ENCODE measurements around the gene G3BP1. TPM values are rescaled to one million over a fixed set of nuclear protein-coding genes. Genes with fewer than 3 reads are reported as not detected.

The G3BP1 gene
- total RNA-seq, 4 donors from 2014 or later, result 73.3 to 102 (median 89.1) TPM

DNA sequence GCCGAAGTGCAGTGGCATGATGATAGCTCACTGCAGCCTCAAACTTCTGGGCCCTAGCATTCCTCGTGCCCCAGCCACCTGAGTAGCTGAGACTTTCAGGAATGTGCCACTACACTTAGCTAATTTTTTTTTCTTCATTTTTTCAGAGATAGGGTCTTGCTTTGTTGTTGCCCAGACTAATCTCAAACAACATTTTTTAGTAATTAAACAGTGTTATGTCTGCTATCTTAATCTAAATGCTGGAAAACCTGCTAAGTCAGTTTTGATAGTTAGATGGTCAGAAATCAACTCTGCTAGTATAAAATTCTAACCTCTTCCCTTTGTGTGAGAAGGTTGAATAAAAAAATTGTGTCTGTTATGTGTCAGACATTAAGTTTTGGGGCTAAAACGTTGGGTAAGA is 12.4 kb downstream of the G3BP1 start:
- TF ChIP-seq POLR2AphosphoS5 (IDR thresholded peaks at IDR 0.05) (no peak), POLR2A (IDR thresholded peaks at IDR 0.05) (no peak), EP300 (IDR thresholded peaks at IDR 0.05) (no peak)
- TF ChIP-seq, protein P1, sequence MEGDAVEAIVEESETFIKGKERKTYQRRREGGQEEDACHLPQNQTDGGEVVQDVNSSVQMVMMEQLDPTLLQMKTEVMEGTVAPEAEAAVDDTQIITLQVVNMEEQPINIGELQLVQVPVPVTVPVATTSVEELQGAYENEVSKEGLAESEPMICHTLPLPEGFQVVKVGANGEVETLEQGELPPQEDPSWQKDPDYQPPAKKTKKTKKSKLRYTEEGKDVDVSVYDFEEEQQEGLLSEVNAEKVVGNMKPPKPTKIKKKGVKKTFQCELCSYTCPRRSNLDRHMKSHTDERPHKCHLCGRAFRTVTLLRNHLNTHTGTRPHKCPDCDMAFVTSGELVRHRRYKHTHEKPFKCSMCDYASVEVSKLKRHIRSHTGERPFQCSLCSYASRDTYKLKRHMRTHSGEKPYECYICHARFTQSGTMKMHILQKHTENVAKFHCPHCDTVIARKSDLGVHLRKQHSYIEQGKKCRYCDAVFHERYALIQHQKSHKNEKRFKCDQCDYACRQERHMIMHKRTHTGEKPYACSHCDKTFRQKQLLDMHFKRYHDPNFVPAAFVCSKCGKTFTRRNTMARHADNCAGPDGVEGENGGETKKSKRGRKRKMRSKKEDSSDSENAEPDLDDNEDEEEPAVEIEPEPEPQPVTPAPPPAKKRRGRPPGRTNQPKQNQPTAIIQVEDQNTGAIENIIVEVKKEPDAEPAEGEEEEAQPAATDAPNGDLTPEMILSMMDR (IDR thresholded peaks at IDR 0.05), result no peak
- H3K36me3 ChIP-seq, result peaks cover 0 to 24% of the 10 kb centered on the region in 2 donors
- ATAC-seq, result no peak
- H3K27me3 ChIP-seq, result no peaks in the 10 kb centered on the region
- WGBS, 2 donors (ENCODE audit: low coverage in 1 of 2), result 69% methylated on average over 3 of the region's 3 CpGs
- H3K4me3 ChIP-seq, result no peak overlapping the region
- H3K27ac ChIP-seq, result no peak overlapping the region
- no peaks in the 10 kb centered on the region for H3K9me3 ChIP-seq
- H3K4me1 ChIP-seq, result peaks cover 0 to 74% (median 17%) of the 10 kb centered on the region in 3 donors

DNA sequence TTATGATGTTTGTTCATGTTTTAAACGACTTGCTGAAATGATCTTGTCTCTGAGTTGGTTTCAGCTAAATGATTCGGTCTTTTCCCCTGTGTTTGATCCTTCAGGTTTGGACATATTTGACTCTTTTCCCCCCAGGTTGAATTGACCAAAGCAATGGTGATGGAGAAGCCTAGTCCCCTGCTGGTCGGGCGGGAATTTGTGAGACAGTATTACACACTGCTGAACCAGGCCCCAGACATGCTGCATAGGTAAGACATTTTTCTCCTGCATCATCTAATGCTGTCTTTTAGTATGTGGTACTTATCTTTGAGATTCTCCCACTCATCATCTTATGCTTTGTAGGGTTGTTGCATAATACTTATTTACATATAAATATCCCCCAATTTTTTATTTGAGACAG is 14.7 kb downstream of the G3BP1 start:
- no peak overlapping the region for H3K27ac ChIP-seq
- no peaks in the 10 kb centered on the region for H3K9me3 ChIP-seq
- no peak overlapping the region for H3K4me3 ChIP-seq
- no peaks in the 10 kb centered on the region for H3K27me3 ChIP-seq
- no peak for TF ChIP-seq POLR2A (IDR thresholded peaks at IDR 0.05)
- no peak for TF ChIP-seq POLR2AphosphoS5 (IDR thresholded peaks at IDR 0.05)
- TF ChIP-seq, protein P1 (IDR thresholded peaks at IDR 0.05), result no peak
- no peak for TF ChIP-seq EP300 (IDR thresholded peaks at IDR 0.05)
- no peak for ATAC-seq
- peaks cover 3 to 47% of the 10 kb centered on the region in 2 donors for H3K36me3 ChIP-seq
- WGBS, 2 donors (ENCODE audit: low coverage in 1 of 2), result 81 to 92% methylated on average over 2 to 4 of the region's 4 CpGs
- peaks cover 0 to 51% (median 6%) of the 10 kb centered on the region in 3 donors for H3K4me1 ChIP-seq

DNA sequence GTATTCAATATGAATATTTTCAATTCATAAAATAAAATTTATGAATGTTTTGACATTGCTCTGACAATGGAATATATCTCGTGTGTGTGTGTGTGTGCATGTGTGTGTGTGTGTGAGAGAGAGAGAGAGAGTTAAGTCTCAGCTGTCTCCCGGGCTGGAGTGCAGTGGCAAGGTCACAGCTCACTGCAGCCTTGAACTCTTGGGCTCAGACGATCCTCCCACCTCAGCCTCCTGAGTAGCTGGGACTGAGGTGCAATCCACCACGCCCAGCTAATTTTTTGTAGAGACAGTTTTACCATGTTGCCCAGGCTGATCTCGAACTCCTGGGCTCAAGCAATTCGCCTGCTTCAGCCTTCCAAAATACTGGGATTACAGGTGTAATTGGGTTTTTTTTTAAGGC is 16.1 kb downstream of the G3BP1 start:
- Histone ChIP-seq H3K36me3 (peaks cover 3 to 61% of the 10 kb centered on the region in 2 donors), H3K9me3 (no peaks in the 10 kb centered on the region), H3K4me1 (peaks cover 0 to 38% (median 0%) of the 10 kb centered on the region in 3 donors), H3K4me3 (no peak overlapping the region), H3K27ac (no peak overlapping the region), H3K27me3 (no peaks in the 10 kb centered on the region)
- 75 to 76% methylated on average over 3 to 6 of the region's 6 CpGs for WGBS, 2 donors (ENCODE audit: low coverage in 1 of 2)
- TF ChIP-seq POLR2A (IDR thresholded peaks at IDR 0.05) (no peak), POLR2AphosphoS5 (IDR thresholded peaks at IDR 0.05) (no peak), EP300 (IDR thresholded peaks at IDR 0.05) (no peak)
- TF ChIP-seq, protein P1 (IDR thresholded peaks at IDR 0.05), result no peak
- no peak for ATAC-seq

DNA sequence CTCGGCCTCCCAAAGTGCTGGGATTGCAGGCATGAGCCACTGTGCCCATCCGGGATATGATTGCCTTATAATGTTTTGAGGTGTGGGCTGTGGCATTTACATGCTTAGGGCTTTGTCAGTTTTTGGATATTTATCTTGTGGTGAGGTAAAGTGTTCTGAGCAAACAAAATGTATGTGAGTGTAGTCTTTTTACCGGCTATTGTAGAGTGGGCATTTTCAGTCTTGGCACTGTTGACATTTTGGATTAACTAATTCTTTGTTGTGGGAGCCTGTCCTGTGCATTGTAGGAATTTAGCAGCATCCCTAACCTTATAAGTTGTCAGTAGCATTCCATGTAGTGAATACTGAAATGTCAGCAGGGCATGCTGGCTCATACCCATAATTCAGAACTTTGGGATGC is 21.6 kb downstream of the G3BP1 start:
- H3K36me3 ChIP-seq, result peaks cover 11 to 100% of the 10 kb centered on the region in 2 donors
- H3K27ac ChIP-seq, result no peak overlapping the region
- TF ChIP-seq EP300 (IDR thresholded peaks at IDR 0.05) (no peak), POLR2AphosphoS5 (IDR thresholded peaks at IDR 0.05) (no peak), POLR2A (IDR thresholded peaks at IDR 0.05) (no peak)
- TF ChIP-seq, protein P1 (IDR thresholded peaks at IDR 0.05), result no peak
- H3K4me1 ChIP-seq, result peaks cover 0 to 9% (median 0%) of the 10 kb centered on the region in 3 donors
- 100% methylated on average over 3 of the region's 3 CpGs; no CpG with 5 or more reads in 1 of the 2 donors for WGBS, 2 donors (ENCODE audit: low coverage in 1 of 2)
- ATAC-seq, result no peak
- H3K9me3 ChIP-seq, result no peaks in the 10 kb centered on the region
- H3K27me3 ChIP-seq, result no peaks in the 10 kb centered on the region
- H3K4me3 ChIP-seq, result no peak overlapping the region

DNA sequence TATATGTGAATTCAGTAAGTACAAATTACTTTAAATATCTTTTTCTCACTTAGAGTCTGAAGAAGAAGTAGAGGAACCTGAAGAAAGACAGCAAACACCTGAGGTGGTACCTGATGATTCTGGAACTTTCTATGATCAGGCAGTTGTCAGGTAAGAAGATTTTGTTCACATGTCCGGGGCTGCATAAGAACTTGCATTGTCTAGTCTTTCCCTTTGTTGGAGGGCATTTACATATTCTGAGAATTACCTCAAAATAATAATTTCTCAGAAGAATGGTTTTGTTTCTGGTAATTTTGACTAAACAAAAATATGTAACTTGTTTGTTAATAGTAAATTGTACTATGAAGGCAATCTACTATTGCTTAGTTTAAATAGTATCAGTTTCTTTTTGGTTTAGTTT is 23.7 kb downstream of the G3BP1 start:
- Histone ChIP-seq H3K27me3 (no peaks in the 10 kb centered on the region), H3K36me3 (peaks cover 16 to 100% of the 10 kb centered on the region in 2 donors), H3K4me3 (no peak overlapping the region), H3K27ac (no peak overlapping the region), H3K4me1 (peaks cover 0 to 11% (median 0%) of the 10 kb centered on the region in 3 donors), H3K9me3 (no peaks in the 10 kb centered on the region)
- WGBS, 2 donors (ENCODE audit: low coverage in 1 of 2), result 89 to 93% methylated on average over 1 of the region's 1 CpG
- ATAC-seq, result no peak
- TF ChIP-seq, protein P1 (IDR thresholded peaks at IDR 0.05), result no peak
- no peak for TF ChIP-seq POLR2A (IDR thresholded peaks at IDR 0.05)
- TF ChIP-seq POLR2AphosphoS5 (IDR thresholded peaks at IDR 0.05), result no peak
- no peak for TF ChIP-seq EP300 (IDR thresholded peaks at IDR 0.05)

Measured in gastroesophageal sphincter (tissue), 4 donors.